ENCODE data around the gene BRICD5.
A peak's percentile ranks its signal among the peaks of the same experiment; 100 is the strongest.
"Not testable (repeated sequence)": the region's sequence is repeated elsewhere in the genome, so short reads cannot be mapped to it uniquely, and the experiment has no call there.

The BRICD5 gene

DNA sequence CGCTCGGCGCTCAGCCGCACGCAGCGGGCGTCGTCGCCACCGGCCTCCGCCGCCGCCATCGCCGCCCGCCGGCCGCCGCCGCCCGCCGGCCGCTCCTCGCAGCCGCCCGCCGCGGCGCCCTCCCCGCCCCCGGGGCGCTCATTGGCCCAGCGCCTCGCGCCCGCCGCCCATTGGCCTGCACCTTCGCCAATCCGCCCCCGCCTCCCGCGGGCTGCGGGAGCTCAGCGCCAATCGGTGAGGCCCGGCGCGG lies 4.0 kb upstream of the BRICD5 start, which contains the start of gene PGP:
Gene PGP (minus strand): TSS at position 122 of the 250 bp plus-strand sequence. CDS start 63 bp downstream, at position 59.
- DNase-seq, result no peak

DNA sequence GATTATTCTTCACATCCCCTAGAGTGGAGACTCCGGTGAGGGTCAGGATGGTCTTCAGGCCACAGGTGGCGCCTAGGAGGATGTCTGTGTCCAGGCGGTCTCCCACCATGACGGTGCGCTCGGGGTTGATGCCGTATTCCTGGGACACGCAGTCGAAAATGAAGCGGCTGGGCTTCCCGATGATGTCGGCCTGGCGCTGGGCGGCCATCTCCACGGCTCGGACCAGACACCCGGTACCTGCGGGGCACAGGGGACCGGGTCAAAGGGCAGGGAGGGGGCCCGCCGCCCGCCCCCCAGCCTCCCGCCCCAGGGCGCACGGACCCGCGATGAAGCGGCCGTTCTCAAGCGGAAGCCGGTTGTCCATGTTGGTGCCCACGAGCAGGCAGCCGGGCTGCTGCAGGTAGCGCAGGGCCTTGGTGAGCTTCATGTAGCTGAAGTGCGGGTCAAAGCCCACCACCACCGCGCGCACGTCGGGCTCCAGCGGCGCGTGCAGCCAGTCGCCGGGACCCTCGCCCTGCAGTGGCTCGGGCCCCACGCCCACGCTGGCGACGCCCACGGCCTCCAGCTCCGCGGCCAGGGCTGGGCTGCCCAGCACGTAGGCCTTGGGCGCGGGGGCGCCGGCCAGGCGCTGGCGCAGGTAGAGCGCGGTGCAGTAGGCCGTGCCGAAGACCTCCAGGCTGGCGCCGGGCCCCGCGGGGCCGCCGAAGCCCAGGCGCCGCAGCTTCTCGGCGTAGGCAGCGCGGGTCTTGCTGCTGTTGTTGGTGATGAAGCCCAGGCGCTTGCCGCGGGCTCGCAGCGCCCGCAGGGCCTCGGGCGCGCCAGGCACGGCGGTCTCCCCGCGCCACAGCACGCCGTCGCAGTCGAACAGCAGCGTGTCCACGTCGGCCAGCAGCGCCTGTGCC lies 3.4 kb upstream of the BRICD5 start:
- DNase-seq, result no peak

DNA sequence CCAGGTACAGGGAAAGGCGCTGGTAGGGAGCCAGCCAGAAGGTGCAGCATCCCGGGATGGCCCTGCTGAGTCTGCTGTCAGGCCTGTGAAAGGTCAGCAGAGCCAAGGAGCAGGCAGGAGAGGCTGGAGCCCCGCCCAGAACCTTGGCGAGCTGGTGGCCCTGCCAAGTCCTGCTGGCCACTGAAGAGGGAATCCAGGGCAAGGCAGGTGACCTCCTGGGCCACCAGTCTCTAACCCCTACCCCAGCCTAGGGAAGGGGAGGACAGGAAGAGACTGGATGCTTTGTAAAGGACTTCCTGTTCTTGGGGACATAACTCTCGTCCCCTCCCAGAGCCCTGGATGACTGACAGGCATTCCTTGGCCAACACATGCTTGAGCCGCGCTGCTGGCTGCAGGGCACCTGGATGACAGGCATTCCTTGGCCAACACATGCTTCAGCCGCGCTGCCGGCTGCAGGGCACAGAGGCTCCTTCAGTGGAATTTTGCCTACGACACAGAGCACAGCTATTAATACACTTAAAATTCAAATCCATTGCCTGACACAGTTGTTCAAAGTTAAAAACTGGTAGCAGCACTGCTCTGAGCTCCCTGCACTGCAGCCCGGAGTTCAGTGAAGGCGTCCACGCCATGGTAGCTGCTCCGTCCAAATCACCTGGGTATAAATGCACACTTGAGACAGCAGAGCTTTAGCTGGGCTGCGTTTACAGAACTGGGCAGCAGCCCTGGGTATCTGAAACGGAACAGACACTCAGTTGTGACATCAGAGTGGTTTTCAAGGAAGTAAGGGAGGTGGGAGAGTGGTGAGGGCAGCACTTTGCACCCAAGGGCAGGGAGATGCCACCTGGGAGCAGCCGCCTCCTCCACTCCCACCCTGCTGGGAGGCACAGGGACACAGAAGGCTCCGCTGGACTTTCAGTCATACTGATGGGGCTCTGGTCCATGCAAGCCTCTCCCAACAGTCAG lies 2.0 kb upstream of the BRICD5 start:
- DNase-seq, result no peak

DNA sequence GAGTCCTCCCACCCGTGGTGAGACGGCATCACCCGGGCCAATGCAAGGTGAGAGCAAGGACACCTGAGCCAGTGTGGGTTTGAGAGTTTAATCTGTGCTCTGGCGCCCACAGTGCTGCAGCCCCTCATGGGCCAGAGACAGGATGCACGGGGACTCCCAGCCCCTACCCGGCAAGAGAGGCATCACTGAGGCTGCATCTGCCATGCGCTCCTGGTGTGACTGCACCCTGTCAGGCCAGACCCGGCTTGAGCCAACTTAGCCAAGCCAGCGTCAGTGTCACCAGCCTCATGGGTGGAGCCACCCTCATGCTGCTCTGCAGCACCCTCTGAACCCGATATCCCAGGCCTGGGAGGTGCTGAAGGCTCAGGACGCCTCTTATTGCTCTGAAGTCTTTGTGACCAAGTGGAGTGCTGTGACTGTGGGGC lies 1.3 kb upstream of the BRICD5 start:
- DNase-seq, result no peak

DNA sequence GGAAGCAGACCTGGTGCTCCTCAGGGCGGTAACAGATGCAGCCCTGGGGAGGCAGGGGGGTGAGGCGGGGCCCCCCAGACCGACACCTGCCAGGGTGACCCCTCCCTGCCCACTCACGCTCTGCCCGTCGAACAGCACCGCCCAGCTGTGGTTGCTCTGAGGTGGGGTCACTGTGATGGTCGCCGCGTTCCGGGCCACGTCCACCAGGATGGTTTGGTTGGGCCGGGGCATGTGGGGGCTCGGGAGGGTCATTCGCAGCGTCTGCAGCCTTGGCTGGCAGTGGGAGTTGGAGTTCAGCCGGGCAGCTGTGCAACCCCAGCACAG lies 692 bp downstream of the BRICD5 start:
- DNase-seq, result no peak

DNA sequence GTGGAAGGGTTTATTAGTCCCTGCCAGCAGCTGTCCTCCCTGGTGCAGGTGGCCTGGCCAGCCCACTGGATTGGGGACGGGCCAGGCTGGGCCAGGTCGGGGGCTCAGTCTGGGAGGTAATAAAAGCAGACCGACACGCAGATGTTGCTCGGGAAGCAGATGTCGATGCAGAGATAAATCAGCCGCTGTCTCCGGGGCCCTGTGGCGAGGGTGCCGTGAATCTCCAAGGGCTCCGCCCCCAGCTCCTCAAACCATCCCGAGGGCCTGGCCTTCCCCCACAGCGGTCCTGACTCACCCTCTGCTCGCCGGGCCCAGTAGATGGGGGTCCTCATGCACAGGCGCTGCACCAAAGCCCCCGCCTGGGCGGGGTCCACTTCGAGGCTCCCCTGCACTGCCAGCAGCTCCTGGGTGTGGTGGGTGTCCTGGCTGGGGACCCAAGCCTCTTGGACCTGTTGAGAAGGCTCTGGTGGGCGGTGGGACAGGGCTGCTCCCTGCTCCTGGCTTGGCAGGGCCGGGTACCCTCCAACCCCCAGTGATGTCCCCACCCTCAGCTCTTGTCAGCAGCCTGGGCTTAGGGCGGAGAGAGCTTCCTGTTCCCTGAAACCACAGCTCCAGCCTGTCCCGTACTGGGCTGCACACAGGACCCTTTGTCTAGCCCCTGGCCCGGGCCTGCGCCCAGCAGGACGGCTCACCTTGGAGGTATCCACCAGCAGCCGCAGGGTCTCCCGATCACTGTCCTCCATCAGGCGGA lies 1.2 kb downstream of the BRICD5 start:
- no peak for DNase-seq

DNA sequence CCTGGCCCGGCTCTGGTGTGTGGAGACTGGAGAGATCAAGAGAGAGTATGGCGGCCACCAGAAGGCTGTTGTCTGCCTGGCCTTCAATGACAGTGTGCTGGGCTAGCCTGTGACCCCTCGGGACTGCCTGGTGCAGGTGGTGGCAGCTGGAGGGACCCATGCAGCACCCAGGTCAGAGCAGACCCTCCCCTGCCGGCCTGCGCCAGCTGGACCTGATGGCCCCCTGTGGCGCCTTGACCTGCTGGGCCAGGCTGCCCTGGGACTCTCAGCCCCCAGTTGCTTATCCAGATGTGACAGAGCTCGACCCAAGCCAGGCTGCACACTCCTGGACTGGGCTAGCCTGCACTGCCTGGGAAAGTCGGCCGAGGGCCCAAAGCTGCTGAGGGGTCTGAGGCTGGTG lies 1.9 kb downstream of the BRICD5 start:
- DNase-seq, result no peak

DNA sequence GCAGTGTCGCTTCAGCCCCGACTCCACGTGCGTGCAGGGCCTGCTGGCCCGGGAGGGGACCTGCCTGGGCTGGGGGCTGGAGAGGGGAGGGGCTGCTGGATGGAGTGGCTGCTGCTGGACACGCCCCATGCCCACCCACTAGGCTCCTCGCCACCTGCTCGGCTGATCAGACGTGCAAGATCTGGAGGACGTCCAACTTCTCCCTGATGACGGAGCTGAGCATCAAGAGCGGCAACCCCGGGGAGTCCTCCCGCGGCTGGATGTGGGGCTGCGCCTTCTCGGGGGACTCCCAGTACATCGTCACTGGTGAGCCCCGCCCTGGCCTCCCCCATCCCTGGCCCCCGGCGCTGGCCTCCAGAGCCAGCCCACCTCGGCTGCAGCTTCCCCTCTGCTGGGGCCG lies 2.4 kb downstream of the BRICD5 start:
- DNase-seq, result no peak

DNA sequence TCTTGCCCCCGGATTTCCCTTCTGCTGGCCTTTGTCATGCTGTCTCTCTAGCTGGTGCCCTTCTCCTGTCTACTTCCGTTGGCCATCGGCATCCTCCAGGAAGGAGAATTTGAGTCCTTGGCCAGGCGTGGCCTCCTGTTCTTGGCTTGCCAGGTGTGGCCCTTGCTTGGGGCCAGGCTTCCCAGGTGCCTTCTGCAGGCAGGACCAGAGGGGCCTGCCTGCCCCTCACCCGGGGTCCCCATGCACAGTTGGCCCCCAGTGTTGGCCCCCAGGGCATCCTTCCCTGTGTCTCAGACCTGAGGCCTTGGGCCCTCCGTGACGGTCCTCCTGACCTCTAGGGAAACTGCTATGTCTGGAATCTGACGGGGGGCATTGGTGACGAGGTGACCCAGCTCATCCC lies 2.8 kb downstream of the BRICD5 start:
- no peak for DNase-seq

DNA sequence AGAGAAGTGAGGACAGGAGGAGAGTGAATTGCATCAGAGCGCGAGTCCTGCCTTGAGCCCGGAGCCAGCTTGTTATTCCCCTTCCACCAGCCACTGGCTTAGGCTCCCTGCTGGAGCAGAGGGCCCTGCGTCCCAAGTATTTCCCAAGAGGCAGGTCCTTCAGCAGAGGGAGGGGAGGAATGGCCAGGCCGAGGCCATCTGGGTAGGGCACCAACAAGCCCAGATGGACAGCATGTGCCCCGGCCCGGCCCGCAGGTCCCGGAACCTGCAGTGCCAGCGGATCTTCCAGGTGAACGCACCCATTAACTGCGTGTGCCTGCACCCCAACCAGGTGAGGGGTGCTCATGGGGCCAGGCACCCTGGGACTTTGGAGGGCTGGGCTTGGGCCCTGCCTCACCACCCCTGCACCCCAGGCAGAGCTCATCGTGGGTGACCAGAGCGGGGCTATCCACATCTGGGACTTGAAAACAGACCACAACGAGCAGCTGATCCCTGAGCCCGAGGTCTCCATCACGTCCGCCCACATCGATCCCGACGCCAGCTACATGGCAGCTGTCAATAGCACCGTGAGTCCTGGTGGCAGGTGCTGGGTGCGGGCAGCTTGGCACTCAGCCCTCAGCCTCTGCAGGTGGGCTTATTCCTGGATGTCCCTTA lies 3.8 kb downstream of the BRICD5 start:
- no peak for DNase-seq

DNA sequence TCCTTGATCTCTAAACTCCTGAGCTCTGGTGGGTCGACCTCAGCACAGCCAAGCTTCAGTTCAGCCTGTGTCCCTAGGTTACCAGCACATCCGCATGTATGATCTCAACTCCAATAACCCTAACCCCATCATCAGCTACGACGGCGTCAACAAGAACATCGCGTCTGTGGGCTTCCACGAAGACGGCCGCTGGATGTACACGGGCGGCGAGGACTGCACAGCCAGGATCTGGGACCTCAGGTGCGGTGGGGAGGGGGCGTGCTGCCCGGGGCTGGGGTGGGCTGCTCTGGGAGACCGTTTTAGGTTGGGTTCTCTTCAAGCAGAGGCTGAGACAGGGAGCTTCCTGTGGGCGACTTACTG lies 4.3 kb downstream of the BRICD5 start:
- no peak for DNase-seq

DNA sequence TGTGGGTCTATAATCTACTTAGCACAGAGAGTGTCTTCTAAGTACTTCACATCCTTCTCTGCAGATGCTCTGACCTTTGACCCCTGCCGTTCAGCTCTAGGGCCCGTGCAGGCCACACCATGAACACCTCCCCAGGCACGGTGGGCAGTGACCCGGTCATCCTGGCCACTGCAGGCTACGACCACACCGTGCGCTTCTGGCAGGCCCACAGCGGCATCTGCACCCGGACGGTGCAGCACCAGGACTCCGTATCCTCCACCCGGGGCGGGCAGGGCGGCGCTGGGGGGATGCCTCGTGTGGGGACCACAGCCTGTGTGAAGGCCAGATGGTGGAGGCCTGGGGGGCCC lies 4.7 kb downstream of the BRICD5 start:
- peak in 1 of 2 experiments; percentile 28 for DNase-seq

DNA sequence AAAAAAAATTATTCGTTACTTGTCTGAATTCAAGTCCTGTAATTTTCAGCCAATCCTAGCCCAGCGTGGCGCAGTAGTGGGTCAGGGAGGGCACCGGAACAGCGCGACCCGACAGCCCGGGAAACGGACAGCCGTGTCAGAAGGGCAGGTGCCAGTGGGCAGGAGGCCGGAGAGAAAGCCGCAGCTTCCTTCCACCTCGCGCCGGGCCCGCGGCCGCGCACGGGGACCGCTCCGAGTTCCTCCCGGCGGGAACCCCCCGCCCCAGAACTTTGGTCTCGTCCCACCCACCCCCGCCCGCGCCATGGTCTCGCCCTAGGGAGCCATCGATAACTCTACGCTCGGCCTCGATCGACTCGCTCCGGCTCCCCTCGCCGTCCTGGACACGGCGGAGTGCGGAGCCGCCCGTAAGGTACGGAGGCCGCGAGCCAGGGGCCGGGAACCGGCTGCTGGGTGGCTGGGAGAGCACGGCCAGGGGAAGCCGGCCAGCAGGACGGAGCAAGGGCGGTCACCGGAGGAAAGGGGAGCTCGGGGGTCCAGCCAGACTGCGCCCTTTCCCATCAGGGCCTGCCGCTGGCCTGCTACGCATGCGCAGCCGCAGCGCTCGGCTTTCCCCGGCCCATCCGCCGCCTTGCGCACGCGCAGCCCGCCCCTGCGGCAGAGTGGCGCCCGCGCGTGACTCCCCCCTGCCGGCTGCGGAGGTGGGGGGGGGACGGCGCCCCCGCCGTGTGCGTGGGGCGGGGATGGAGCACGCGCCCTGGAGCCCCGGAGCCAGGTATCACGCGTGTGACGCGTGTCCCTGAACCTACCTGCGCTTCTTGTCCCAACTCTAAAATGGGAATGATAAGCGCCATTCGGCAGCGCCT lies 5.3 kb downstream of the BRICD5 start, which contains the start of gene MLST8:
Gene MLST8 (plus strand): TSS at position 351 of the 863 bp plus-strand sequence. CDS start 632 bp downstream, outside the sequence.
- peak; percentile 89 to 91 for DNase-seq

DNA sequence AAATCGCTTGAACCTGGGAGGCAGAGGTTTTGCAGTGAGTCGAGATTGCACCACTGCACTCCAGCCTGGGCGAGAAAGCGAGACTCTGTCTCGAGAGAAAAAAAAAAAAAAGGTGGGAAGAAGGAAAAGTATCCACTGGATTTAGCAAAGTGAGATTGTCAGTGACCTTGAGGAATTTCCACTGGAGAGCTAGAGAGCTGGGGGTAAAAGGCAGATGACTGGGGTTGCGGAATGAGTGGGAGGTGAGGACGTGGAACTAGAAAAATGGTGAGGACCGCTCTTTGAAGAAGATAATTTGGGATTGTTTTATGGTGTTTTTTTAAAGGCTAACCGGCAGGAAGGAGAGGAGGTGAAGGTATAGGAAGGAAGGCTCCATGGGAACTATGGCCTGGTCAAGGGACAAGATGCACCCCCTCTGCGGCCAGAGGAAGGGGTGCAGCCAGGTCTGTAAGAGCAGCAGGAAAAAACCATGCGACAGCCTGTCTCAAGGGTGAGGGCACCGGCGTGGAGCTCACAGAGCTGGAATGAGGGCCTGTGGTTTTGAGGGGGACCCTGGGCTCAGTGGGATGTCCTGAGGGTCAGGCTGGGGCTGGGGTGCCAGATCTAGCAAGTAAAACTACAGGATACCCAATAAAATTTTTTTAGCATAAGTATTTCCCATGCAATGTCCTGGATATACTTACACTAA lies 6.1 kb downstream of the BRICD5 start:
- no peak for DNase-seq

DNA sequence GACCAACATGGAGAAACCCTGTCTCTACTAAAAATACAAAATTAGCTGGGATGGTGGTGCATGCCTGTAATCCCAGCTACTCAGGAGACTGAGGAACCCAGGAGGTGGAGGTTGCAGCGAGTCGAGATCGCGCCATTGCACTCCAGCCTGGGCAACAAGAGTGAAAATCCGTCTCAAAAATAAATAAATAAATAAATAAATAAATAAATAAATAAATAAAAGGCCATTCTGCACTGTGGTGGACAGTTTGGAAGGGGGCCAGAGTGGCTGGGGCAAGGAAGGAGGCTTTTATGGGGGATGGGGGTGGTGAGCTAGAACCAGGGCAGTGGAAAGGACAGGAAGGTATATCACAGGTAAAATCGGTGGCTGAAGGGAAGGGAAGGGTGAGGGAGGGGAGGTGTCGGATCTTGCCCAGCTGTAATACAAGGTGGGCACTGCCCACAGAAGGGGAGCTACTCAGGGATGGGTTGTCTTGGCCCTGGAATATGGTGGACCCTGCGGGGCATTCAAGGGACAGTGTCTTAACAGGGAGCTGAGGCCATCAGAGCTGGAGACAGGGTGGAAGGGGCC lies 7.5 kb downstream of the BRICD5 start:
- not testable (repeated sequence) for DNase-seq

DNA sequence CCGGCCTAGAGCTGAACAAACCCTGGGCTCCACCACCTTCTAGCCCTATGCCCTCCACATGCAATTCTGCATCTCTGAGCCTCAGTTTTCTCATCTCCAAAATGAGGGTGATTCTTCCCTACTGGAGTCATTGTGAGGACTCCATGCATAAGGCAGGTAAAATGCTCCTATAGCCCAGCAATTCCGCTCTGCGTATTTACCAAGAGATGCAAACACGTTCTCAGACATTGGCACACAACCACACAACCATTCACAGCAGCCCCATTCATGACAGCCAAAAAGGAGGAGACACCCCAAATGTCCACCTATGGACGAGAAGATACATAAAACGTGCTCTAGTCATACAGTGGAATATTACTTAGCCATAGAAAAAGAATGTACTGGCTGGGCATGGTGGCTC lies 10.3 kb downstream of the BRICD5 start:
- no peak for DNase-seq

DNA sequence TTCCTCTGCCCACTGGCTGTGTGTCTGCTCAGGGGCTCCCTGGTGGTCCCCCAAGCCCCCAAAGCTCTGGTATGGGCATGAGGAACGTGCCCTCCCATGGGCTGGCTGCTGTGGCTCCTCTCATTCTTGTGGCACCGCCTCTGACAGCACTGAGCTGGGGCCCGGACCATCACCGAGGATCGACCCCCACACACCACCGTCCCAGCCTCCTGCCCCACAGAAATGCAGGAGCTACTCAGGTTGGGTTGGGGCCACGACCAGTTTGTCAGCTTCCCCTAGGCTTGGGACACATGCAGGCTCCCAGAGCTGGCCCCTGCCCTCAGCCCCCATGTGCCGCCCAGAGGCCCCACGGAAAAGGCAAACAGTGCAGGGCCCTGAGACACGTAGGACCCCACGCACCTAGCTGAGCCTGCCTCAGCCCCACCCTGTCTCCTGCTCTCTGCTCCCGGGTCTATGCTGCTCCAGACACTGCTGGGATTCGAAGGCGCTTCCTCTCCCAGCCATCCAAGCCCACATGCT lies 11.0 kb downstream of the BRICD5 start:
- no peak for DNase-seq

DNA sequence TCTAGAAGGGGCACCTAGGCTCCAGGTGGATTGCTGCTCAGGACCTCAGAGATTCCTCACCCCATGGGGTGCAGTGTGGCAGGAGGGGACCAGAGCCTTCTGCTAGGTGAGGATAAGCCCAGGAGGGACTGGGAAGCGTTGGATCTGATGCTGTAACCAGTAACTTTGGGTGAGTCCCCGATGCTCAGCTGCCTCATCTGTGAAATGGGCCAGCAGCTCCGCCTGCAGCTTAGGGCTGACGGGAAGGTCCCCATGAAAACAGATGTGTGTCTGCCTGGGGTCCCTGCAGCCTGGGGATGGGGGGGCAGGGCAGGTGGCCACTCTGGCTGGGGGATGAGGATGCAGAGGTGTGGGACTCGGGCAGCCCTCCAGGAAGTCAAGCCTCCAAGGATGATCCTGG lies 11.6 kb downstream of the BRICD5 start:
- DNase-seq, result no peak

DNA sequence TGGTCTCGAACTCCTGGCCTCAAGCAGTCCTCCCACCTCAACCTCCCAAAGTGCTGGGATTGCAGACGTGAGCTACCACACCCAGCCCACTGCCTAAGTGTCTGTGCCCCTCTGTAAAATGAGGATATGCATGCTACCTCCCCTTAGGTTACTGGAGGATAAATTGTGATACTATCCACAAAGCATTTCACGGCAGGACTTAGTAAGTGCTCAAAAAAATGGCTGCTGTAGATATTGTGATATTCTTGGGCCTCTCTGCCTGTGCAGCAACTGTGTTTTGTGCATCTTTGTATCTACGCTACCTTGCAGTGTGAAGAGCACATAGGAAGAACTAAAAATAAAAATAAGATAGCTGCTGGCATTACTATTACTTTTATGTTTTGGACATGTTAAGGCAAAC lies 12.4 kb downstream of the BRICD5 start:
- DNase-seq, result no peak

DNA sequence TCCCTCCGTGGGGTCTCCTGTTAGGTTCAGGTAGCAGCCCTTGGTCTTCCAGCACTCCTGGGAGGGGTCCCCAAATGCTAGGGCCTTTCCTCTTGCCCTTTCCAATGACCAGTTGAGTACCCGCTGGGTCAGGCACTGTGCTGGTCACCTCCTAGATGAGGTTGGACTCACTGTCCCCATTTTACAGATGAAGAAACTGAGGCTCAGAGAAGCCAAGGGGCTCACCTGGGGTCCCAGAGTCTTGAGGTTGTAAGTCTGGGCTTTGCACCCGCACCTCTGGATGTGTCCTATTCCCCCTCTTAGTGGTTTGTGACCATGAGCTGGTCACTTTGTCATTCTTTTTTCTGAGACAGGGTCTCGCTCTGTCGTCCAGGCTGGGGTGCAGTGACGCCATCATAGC lies 12.9 kb downstream of the BRICD5 start:
- no peak for DNase-seq

All from stimulated activated CD4-positive, alpha-beta T cell treated with anti-CD3 and anti-CD28 coated beads, Interleukin-4, amount 100 ng/mL, for 4 hours (primary cell).